GM18858 (cell line): ENCODE results near the gene COL9A2.
A peak's percentile ranks its signal among the peaks of the same experiment; 100 is the strongest.
"Not testable (repeated sequence)": the region's sequence is repeated elsewhere in the genome, so short reads cannot be mapped to it uniquely, and the experiment has no call there.

Experiments used
- ATAC-seq: cut with Tn5 transposase; IDR thresholded peaks from one replicate; pipeline ENCODE4 v1.9.1; 2021; ENCODE audit not compliant: unreplicated experiment

The COL9A2 gene

GRCh38 chr1:40316595-40317393, at the start of gene COL9A2:
Gene COL9A2, minus strand, starts transcription at chr1:40317286. Its CDS starts 89 bp downstream, at chr1:40317197.
- ATAC-seq, result no peak

- ATAC-seq, result peak; percentile 79
Measured at GRCh38 chr1:40363721-40364120, 46.6 kb upstream of the COL9A2 start.

- no peak for ATAC-seq
Measured at GRCh38 chr1:40362699-40363098, 45.6 kb upstream of the COL9A2 start.

GRCh38 chr1:40362199-40362598, 45.1 kb upstream of the COL9A2 start:
- no peak for ATAC-seq

GRCh38 chr1:40361637-40362036, 44.6 kb upstream of the COL9A2 start:
- no peak for ATAC-seq

- no peak for ATAC-seq
Measured at GRCh38 chr1:40361201-40361600, 44.1 kb upstream of the COL9A2 start.

- ATAC-seq, result no peak
Measured at GRCh38 chr1:40360631-40361030, 43.5 kb upstream of the COL9A2 start.

- no peak for ATAC-seq
Measured at GRCh38 chr1:40357625-40358024, 40.5 kb upstream of the COL9A2 start.

GRCh38 chr1:40353082-40353481, 36.0 kb upstream of the COL9A2 start:
- no peak for ATAC-seq

- no peak for ATAC-seq
Measured at GRCh38 chr1:40352126-40352525, 35.0 kb upstream of the COL9A2 start.

- ATAC-seq, result no peak
Measured at GRCh38 chr1:40351124-40351523, 34.0 kb upstream of the COL9A2 start.

GRCh38 chr1:40350391-40350790, 33.3 kb upstream of the COL9A2 start:
- ATAC-seq, result no peak

GRCh38 chr1:40344597-40344996, 27.5 kb upstream of the COL9A2 start:
- ATAC-seq, result no peak

GRCh38 chr1:40342381-40342717, 25.3 kb upstream of the COL9A2 start:
- ATAC-seq, result not testable (repeated sequence)

- ATAC-seq, result no peak
Measured at GRCh38 chr1:40341491-40342380, 24.6 kb upstream of the COL9A2 start.

- no peak for ATAC-seq
Measured at GRCh38 chr1:40339420-40340323, 22.6 kb upstream of the COL9A2 start.

GRCh38 chr1:40338745-40339419, 21.8 kb upstream of the COL9A2 start:
- no peak for ATAC-seq

GRCh38 chr1:40337443-40337842, 20.4 kb upstream of the COL9A2 start:
- ATAC-seq, result no peak

GRCh38 chr1:40332695-40333094, 15.6 kb upstream of the COL9A2 start:
- ATAC-seq, result no peak

- not testable (repeated sequence) for ATAC-seq
Measured at GRCh38 chr1:40331403-40331802, 14.3 kb upstream of the COL9A2 start.
